WTC11 (cell line): ENCODE results near the gene MFSD11. TPM values are rescaled to one million over a fixed set of nuclear protein-coding genes. Genes with fewer than 3 reads are reported as not detected.

Source experiments
- ATAC-seq: fragments of 200-7000 bp; cut with Tn5 transposase; 2 replicates; pipeline ENCODE4 v1.10.0; 2021; ENCODE audit warnings: mild to moderate bottlenecking, moderate library complexity
- CTCF ChIA-PET: fragments of 300-600 bp; sonication (Branson Sonifier 250); formaldehyde crosslinking; loops from one replicate; lab custom pipeline; 2021; ENCODE audit warnings: antibody characterized with exemption; lab: Charles Lee
- POLR2A ChIA-PET: fragments of 350-600 bp; sonication (Branson Sonifier 250); formaldehyde crosslinking; loops from one replicate; lab custom pipeline; 2021; ENCODE audit warnings: antibody characterized with exemption; lab: Charles Lee
- DNase-seq: peaks from one replicate; pipeline ENCODE4 v3.0.0; 2021; ENCODE audit warnings: low spot score
- H3K27ac Mint-ChIP-seq: 2 replicates; pipeline ENCODE4 v1.8.0; 2021; ENCODE audit warnings: mixed read lengths
- H3K27me3 Mint-ChIP-seq: 2 replicates; pipeline ENCODE4 v1.8.0; 2021; ENCODE audit warnings: low read depth, mild to moderate bottlenecking, moderate library complexity, mixed read lengths
- H3K36me3 Mint-ChIP-seq: 2 replicates; pipeline ENCODE4 v1.8.0; 2021; ENCODE audit warnings: mixed read lengths
- H3K4me1 Mint-ChIP-seq: 2 replicates; pipeline ENCODE4 v1.8.0; 2022; ENCODE audit warnings: mixed read lengths
- H3K4me3 Mint-ChIP-seq: 2 replicates; pipeline ENCODE4 v1.8.0; 2021; ENCODE audit warnings: mild to moderate bottlenecking, moderate library complexity, mixed read lengths
- H3K9me3 Mint-ChIP-seq: 2 replicates; pipeline ENCODE4 v1.8.0; 2021; ENCODE audit warnings: mixed read lengths
- ATF1 ChIP-seq: sonication (generic); formaldehyde crosslinking; IDR thresholded peaks from 2 replicates; pipeline ENCODE4 v1.8.1; 2023; ENCODE audit warnings: mild to moderate bottlenecking, moderate library complexity, missing genetic modification reagents
- GTF2I ChIP-seq: fragments of 250-450 bp; sonication (Bioruptor Pico); conservative IDR thresholded peaks from 2 replicates; pipeline ENCODE4 v1.4.0; 2021; ENCODE audit warnings: mild to moderate bottlenecking
- JUN ChIP-seq: sonication (generic); formaldehyde crosslinking; IDR thresholded peaks from 2 replicates; pipeline ENCODE4 v1.8.0; 2023; ENCODE audit warnings: mild to moderate bottlenecking, missing genetic modification reagents
- NR3C1 ChIP-seq: sonication (generic); formaldehyde crosslinking; conservative IDR thresholded peaks from 2 replicates; pipeline ENCODE4 v1.8.1; 2023; ENCODE audit warnings: low read depth, mild to moderate bottlenecking, missing genetic modification reagents
- OVOL2 ChIP-seq: fragments of 250-450 bp; sonication (Bioruptor Pico); IDR thresholded peaks from 2 replicates; pipeline ENCODE4 v1.9.0; 2021; ENCODE audit warnings: mild to moderate bottlenecking, borderline replicate concordance
- RELA ChIP-seq: sonication (generic); formaldehyde crosslinking; IDR thresholded peaks from 2 replicates; pipeline ENCODE4 v1.8.1; 2022; ENCODE audit warnings: missing genetic modification reagents, mild to moderate bottlenecking, borderline replicate concordance
- TP53 ChIP-seq: sonication (generic); formaldehyde crosslinking; IDR thresholded peaks from 2 replicates; pipeline ENCODE4 v1.8.1; 2023; ENCODE audit warnings: mild to moderate bottlenecking, missing genetic modification reagents
- total RNA-seq: library from RNA; stranded (reverse); gene quantifications from 3 replicates; pipeline ENCODE4 v1.2.3, GENCODE V29; 2021
- TF ChIP-seq, protein P1 (sequence below): sonication (generic); formaldehyde crosslinking; IDR thresholded peaks from 2 replicates; pipeline ENCODE4 v1.8.1; 2023; ENCODE audit warnings: mild to moderate bottlenecking, missing genetic modification reagents, borderline replicate concordance
- TF ChIP-seq, protein P2 (sequence below): sonication (generic); formaldehyde crosslinking; IDR thresholded peaks from 2 replicates; pipeline ENCODE4 v1.8.0; 2022; ENCODE audit warnings: mild to moderate bottlenecking, missing genetic modification reagents
- TF ChIP-seq, protein P3 (sequence below): sonication (generic); formaldehyde crosslinking; IDR thresholded peaks from 2 replicates; pipeline ENCODE4 v1.8.1; 2022; ENCODE audit warnings: mild to moderate bottlenecking, moderate library complexity, missing genetic modification reagents
- TF ChIP-seq, protein P4 (sequence below): sonication (generic); formaldehyde crosslinking; IDR thresholded peaks from 2 replicates; pipeline ENCODE4 v1.8.1; 2023; ENCODE audit warnings: mild to moderate bottlenecking, missing genetic modification reagents, moderate library complexity
- TF ChIP-seq, protein P5 (sequence below): sonication (generic); formaldehyde crosslinking; IDR thresholded peaks from 2 replicates; pipeline ENCODE4 v1.8.0; 2022; ENCODE audit warnings: mild to moderate bottlenecking, missing genetic modification reagents
- TF ChIP-seq, protein P6 (sequence below): fragments of 250-450 bp; sonication (Bioruptor Pico); IDR thresholded peaks from 2 replicates; pipeline ENCODE4 v1.9.0; 2021; ENCODE audit warnings: mild to moderate bottlenecking, borderline replicate concordance
- TF ChIP-seq, protein P7 (sequence below): sonication (generic); formaldehyde crosslinking; conservative IDR thresholded peaks from 2 replicates; pipeline ENCODE4 v1.8.1; 2023; ENCODE audit warnings: mild to moderate bottlenecking, low read depth, missing genetic modification reagents, moderate library complexity

Gene MFSD11
- total RNA-seq, 1 experiment from 2014 or later = 16.6 TPM

DNA sequence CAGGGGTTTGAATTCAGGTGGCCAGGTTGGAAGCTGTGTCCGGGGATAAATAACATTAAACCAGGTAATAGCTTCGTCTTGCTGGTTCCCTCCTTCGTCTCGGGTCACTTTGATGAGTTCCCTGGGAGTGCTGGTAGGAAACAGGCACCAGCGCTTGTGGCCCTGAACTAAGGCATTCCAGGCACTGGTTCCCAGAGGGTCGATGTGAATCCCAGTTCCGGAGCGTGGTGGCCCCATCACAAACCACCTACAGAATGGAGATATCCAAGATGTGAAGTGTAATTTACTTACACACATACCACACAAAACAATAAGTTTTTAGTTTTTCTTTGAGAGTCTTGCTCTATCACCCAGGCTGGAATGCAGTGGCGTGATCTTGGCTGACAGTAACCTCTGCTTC lies 14.1 kb upstream of the MFSD11 start:
- H3K36me3 Mint-ChIP-seq = peaks cover 41% of the 10 kb centered on the region
- ATAC-seq (no peak), DNase-seq (no peak)
- H3K4me3 Mint-ChIP-seq = no peak overlapping the region
- H3K27ac Mint-ChIP-seq = no peak overlapping the region
- TF ChIP-seq, protein P1, sequence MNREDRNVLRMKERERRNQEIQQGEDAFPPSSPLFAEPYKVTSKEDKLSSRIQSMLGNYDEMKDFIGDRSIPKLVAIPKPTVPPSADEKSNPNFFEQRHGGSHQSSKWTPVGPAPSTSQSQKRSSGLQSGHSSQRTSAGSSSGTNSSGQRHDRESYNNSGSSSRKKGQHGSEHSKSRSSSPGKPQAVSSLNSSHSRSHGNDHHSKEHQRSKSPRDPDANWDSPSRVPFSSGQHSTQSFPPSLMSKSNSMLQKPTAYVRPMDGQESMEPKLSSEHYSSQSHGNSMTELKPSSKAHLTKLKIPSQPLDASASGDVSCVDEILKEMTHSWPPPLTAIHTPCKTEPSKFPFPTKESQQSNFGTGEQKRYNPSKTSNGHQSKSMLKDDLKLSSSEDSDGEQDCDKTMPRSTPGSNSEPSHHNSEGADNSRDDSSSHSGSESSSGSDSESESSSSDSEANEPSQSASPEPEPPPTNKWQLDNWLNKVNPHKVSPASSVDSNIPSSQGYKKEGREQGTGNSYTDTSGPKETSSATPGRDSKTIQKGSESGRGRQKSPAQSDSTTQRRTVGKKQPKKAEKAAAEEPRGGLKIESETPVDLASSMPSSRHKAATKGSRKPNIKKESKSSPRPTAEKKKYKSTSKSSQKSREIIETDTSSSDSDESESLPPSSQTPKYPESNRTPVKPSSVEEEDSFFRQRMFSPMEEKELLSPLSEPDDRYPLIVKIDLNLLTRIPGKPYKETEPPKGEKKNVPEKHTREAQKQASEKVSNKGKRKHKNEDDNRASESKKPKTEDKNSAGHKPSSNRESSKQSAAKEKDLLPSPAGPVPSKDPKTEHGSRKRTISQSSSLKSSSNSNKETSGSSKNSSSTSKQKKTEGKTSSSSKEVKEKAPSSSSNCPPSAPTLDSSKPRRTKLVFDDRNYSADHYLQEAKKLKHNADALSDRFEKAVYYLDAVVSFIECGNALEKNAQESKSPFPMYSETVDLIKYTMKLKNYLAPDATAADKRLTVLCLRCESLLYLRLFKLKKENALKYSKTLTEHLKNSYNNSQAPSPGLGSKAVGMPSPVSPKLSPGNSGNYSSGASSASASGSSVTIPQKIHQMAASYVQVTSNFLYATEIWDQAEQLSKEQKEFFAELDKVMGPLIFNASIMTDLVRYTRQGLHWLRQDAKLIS (CRISPR knock-in tag) = no peak
- TF ChIP-seq NR3C1 (CRISPR knock-in tag) = no peak
- no peak for TF ChIP-seq JUN
- TF ChIP-seq RELA (CRISPR knock-in tag) = no peak
- TF ChIP-seq, protein P2, sequence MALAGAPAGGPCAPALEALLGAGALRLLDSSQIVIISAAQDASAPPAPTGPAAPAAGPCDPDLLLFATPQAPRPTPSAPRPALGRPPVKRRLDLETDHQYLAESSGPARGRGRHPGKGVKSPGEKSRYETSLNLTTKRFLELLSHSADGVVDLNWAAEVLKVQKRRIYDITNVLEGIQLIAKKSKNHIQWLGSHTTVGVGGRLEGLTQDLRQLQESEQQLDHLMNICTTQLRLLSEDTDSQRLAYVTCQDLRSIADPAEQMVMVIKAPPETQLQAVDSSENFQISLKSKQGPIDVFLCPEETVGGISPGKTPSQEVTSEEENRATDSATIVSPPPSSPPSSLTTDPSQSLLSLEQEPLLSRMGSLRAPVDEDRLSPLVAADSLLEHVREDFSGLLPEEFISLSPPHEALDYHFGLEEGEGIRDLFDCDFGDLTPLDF (CRISPR knock-in tag) = no peak
- TF ChIP-seq, protein P3, sequence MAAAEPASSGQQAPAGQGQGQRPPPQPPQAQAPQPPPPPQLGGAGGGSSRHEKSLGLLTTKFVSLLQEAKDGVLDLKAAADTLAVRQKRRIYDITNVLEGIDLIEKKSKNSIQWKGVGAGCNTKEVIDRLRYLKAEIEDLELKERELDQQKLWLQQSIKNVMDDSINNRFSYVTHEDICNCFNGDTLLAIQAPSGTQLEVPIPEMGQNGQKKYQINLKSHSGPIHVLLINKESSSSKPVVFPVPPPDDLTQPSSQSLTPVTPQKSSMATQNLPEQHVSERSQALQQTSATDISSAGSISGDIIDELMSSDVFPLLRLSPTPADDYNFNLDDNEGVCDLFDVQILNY = no peak
- TF ChIP-seq, protein P4, sequence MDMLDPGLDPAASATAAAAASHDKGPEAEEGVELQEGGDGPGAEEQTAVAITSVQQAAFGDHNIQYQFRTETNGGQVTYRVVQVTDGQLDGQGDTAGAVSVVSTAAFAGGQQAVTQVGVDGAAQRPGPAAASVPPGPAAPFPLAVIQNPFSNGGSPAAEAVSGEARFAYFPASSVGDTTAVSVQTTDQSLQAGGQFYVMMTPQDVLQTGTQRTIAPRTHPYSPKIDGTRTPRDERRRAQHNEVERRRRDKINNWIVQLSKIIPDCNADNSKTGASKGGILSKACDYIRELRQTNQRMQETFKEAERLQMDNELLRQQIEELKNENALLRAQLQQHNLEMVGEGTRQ (CRISPR knock-in tag) = no peak
- TF ChIP-seq TP53 (CRISPR knock-in tag) = no peak
- TF ChIP-seq OVOL2 (CRISPR knock-in tag) = no peak
- TF ChIP-seq GTF2I (CRISPR knock-in tag) = no peak
- TF ChIP-seq ATF1 (CRISPR knock-in tag) = no peak
- TF ChIP-seq, protein P5, sequence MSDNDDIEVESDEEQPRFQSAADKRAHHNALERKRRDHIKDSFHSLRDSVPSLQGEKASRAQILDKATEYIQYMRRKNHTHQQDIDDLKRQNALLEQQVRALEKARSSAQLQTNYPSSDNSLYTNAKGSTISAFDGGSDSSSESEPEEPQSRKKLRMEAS (CRISPR knock-in tag) = no peak
- TF ChIP-seq, protein P6, sequence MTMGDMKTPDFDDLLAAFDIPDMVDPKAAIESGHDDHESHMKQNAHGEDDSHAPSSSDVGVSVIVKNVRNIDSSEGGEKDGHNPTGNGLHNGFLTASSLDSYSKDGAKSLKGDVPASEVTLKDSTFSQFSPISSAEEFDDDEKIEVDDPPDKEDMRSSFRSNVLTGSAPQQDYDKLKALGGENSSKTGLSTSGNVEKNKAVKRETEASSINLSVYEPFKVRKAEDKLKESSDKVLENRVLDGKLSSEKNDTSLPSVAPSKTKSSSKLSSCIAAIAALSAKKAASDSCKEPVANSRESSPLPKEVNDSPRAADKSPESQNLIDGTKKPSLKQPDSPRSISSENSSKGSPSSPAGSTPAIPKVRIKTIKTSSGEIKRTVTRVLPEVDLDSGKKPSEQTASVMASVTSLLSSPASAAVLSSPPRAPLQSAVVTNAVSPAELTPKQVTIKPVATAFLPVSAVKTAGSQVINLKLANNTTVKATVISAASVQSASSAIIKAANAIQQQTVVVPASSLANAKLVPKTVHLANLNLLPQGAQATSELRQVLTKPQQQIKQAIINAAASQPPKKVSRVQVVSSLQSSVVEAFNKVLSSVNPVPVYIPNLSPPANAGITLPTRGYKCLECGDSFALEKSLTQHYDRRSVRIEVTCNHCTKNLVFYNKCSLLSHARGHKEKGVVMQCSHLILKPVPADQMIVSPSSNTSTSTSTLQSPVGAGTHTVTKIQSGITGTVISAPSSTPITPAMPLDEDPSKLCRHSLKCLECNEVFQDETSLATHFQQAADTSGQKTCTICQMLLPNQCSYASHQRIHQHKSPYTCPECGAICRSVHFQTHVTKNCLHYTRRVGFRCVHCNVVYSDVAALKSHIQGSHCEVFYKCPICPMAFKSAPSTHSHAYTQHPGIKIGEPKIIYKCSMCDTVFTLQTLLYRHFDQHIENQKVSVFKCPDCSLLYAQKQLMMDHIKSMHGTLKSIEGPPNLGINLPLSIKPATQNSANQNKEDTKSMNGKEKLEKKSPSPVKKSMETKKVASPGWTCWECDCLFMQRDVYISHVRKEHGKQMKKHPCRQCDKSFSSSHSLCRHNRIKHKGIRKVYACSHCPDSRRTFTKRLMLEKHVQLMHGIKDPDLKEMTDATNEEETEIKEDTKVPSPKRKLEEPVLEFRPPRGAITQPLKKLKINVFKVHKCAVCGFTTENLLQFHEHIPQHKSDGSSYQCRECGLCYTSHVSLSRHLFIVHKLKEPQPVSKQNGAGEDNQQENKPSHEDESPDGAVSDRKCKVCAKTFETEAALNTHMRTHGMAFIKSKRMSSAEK (CRISPR knock-in tag) = no peak
- TF ChIP-seq, protein P7, sequence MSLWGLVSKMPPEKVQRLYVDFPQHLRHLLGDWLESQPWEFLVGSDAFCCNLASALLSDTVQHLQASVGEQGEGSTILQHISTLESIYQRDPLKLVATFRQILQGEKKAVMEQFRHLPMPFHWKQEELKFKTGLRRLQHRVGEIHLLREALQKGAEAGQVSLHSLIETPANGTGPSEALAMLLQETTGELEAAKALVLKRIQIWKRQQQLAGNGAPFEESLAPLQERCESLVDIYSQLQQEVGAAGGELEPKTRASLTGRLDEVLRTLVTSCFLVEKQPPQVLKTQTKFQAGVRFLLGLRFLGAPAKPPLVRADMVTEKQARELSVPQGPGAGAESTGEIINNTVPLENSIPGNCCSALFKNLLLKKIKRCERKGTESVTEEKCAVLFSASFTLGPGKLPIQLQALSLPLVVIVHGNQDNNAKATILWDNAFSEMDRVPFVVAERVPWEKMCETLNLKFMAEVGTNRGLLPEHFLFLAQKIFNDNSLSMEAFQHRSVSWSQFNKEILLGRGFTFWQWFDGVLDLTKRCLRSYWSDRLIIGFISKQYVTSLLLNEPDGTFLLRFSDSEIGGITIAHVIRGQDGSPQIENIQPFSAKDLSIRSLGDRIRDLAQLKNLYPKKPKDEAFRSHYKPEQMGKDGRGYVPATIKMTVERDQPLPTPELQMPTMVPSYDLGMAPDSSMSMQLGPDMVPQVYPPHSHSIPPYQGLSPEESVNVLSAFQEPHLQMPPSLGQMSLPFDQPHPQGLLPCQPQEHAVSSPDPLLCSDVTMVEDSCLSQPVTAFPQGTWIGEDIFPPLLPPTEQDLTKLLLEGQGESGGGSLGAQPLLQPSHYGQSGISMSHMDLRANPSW = no peak
- H3K4me1 Mint-ChIP-seq = peaks cover 15% of the 10 kb centered on the region
- H3K9me3 Mint-ChIP-seq = no peaks in the 10 kb centered on the region
- H3K27me3 Mint-ChIP-seq = no peaks in the 10 kb centered on the region
- CTCF ChIA-PET = interaction anchor here (1.4 kb wide), 1 partner anchor 15 kb away, joined by 5 read pairs; no protein-coding TSS in a partner anchor
- POLR2A ChIA-PET = no interaction called here
